HG03139 (cell line): ENCODE data around the gene EXTL2.
"Not testable (repeated sequence)": the region's sequence is repeated elsewhere in the genome, so short reads cannot be mapped to it uniquely, and the experiment has no call there.

ENCODE experiments used
- ATAC-seq: cut with Tn5 transposase; IDR thresholded peaks from one replicate; pipeline ENCODE4 v1.9.1; 2021; ENCODE audit not compliant: unreplicated experiment

The EXTL2 gene

DNA sequence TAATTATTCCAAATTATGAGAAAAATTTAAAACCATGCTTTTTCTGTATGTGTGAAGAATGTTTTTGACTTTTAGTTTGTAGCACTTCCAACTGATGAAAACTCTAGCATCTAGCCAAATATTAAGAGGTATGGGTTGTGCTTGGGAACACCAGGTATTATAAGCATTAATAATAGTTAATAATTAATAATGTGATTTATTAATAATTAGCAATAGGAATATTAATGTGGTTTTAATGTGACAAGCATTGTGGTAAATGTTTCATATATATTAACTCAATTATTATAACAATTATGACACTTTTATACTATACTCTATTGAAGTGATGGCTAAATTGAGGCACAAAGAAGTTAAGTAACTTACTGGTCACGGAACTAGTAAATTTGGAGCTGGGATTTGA, 9.1 kb upstream of the EXTL2 start:
- no peak for ATAC-seq

DNA sequence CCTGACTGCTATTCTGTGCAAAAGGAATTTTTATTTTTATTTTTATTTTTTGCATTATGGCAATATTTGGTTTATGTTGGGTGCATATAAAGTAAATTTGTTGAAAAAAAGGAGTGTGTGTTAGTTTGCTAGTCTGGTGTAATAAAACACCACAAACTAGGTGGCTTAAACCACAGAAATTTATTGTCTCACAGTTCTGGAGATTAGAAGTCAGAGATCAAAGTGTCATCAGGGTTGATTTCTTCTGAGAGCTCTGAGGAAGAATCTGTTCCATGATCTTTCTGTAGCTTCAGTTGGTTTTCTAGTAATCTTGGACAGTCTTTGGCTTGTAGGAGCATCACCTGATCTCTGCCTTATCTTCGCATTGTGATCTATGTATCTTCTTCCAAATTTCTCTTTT, 7.7 kb upstream of the EXTL2 start:
- no peak for ATAC-seq

GRCh38 chr1:100896481-100896982, 1.9 kb upstream of the EXTL2 start:
- ATAC-seq: peak; percentile 28

GRCh38 chr1:100895540-100896480, 1.2 kb upstream of the EXTL2 start, which contains the start of gene SLC30A7:
TSS of gene SLC30A7 (plus strand) at chr1:100896090. CDS start at chr1:100896263, 173 bp downstream.
- ATAC-seq: peak; percentile 70

- no peak for ATAC-seq
Observed at GRCh38 chr1:100893718-100894117, 924 bp downstream of the EXTL2 start.

- no peak for ATAC-seq
Observed at GRCh38 chr1:100892554-100892953, 2.1 kb downstream of the EXTL2 start.

DNA sequence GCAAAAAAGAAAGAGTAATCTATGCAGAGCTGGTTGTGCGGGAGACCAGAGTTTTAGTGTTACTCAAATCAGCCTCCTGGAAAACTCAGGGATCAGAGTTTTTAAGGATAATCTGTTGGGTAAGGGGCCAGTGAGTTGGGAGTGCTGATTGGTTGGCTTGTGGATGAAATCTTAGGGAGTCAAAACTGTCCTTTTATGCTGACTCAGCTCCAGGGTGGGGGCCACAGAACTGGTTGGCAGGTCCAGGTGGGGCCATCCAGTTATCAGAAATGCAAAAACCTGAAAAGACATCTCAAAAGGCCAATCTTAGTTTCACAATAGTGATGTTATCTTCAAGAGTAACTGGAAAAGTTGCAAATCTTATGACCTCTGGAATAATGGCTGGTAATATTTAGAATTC, 3.3 kb downstream of the EXTL2 start:
- ATAC-seq: no peak

- not testable (repeated sequence) for ATAC-seq
Observed at GRCh38 chr1:100889869-100890482, 4.7 kb downstream of the EXTL2 start.

GRCh38 chr1:100889007-100889406, 5.6 kb downstream of the EXTL2 start:
- not testable (repeated sequence) for ATAC-seq

GRCh38 chr1:100883963-100884362, 10.7 kb downstream of the EXTL2 start:
- ATAC-seq: no peak

- ATAC-seq: no peak
Observed at GRCh38 chr1:100882698-100883097, 11.9 kb downstream of the EXTL2 start.

DNA sequence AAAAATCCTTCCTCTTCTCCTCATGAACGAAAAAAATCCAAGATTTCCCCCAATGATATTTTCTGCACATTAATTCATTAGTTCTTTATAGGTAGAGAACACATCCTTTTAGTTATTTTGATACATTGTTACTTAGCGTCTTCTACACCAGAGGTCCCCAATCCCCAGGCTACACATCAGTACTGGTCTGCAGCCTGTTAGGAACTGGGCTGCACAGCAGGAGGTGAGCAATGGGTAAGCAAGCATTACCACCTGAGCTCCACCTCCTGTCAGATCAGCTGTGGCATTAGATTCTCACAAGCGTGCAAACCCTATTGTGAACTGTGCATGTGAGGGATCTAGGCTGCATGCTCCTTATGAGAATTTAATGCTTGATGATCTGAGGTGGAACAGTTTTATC, 13.0 kb downstream of the EXTL2 start:
- no peak for ATAC-seq

GRCh38 chr1:100879422-100879821, 15.2 kb downstream of the EXTL2 start:
- no peak for ATAC-seq

- no peak for ATAC-seq
Observed at GRCh38 chr1:100876291-100876690, 18.4 kb downstream of the EXTL2 start.

DNA sequence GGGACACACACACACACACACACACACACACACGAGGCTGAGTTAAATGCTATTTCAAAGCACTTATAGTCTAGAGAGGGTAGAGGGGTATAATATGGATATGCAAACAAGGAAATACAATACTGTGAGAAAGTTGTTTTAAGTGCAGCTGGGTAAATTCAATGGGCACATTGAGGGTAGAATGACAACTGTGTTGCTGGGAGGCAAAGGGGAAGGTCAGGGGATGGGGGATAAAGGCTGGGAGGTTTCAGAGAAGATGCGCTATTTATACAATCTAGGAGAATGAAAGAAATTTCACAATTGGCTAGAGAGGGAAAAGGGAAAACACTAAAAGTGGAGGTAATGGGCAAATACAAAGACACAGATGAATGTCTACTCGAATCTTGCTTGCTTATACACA, 19.4 kb downstream of the EXTL2 start:
- ATAC-seq: no peak

DNA sequence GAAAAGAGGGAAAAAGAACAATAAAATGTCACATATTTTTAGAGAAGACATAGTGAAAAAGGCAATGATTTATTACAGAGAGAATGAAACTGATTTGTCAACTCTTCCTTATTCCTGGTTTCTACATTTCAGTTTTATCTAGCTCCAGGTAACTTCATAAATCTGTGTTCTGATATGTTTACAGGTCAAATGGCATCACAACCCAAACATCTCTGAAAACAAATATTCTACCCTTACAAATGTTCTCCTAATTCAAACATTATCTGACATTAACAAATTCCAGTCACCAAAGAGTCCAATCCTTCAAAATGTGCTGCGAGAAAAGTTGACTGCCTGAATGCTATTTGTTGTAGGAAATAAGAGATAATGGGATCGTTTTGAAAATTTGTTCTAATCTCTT, 20.2 kb downstream of the EXTL2 start:
- ATAC-seq: no peak

GRCh38 chr1:100869996-100870395, 24.6 kb downstream of the EXTL2 start:
- no peak for ATAC-seq

GRCh38 chr1:100868364-100868995, 26.2 kb downstream of the EXTL2 start:
- no peak for ATAC-seq

DNA sequence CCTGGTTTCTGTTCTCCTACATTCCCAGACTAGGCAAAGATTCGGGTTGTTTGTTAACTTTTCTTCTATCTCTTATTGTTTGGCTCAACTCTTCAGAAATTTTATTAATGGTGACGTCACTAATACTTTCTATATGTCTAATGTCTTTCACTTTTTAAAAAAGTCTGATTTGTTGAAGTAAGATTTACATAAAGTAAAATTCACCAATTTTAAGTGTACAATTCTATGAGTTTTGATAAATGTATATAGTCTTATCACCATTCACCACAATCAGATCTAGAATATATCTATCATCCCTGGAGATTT, 27.8 kb downstream of the EXTL2 start:
- ATAC-seq: no peak

DNA sequence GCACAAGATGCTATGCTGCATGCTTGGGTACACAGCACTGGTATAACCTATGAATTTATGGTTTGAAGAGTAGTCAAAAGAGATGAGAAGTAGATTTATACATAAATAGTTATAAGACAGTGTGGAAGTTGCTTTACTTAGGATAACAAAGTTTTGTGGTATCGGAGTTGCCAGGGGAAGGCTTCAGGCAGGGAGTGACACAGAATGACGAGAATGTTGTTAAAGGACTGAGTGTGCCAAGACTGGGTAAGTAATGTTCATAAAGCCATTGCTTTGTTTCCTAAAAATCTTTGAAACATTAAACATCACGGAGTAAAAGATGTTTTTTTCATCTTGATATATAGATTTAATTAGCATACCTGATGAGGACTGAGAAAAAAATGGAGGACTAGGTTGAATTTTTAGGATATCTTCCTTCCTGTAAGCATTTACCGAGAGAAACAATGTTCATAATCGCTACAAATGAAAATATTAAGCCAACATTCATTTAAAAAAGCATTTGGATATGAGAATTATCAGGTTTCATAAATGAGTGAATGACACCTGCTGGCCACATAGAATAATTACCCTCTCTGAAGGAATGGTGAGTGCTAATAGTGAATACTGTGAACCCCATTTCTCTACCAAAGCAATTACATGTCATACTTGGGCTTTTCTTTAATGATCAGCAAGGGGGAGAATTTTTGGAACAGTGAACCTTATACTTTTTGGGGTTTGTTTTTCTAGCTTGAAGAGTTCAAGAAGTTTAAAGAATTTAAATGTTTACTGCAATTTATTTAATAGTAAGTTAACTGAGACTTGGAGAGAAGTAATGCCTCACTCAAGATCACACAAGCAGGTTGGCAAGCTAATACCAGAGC, 28.4 kb downstream of the EXTL2 start:
- peak; percentile 70 for ATAC-seq

GRCh38 chr1:100862591-100862990, 32.1 kb downstream of the EXTL2 start:
- ATAC-seq: no peak
